Measurements from ENCODE around the gene MLXIP.

DNA sequence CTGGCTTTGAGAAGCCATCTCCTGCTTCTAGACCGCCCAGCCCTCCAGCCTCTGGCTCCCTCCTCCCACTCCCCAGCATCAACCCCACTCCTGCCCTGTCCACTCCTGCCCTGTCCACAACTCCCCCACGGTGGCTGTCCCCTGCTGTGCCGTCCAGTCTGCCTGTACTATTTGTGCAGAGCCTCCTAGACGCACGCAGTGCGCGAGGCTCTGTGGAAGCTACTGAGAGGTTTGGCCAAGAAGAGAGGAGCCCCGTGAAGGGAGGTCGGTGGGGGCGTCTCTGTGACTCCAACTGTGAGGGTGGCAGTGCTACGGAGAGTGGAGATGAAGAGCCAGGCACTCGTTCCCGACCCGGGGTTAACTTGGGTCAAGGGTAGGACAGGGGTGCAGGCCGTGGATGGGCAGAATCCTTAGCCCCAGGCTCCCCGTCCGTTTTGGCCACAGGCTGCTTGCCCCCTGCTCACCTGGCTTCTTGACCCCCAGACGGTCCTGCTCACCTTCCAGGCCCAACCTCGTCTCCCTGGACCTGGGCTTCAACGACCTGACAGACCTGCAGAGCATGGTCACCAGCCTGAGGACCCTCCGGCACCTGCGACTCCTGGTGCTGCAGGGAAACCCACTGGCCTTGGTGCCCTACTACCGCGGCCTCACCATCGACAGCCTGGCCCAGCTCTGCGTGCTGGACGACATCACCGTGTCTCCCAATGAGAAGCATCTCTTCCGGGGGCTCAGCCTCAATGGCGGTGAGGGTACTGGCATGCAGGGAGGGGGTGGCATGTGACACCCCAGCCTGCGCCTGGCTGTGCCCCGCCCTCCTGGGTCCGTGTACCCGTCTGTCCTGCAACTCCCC lies 111.3 kb downstream of the MLXIP start:
- TF ChIP-seq, protein P1, sequence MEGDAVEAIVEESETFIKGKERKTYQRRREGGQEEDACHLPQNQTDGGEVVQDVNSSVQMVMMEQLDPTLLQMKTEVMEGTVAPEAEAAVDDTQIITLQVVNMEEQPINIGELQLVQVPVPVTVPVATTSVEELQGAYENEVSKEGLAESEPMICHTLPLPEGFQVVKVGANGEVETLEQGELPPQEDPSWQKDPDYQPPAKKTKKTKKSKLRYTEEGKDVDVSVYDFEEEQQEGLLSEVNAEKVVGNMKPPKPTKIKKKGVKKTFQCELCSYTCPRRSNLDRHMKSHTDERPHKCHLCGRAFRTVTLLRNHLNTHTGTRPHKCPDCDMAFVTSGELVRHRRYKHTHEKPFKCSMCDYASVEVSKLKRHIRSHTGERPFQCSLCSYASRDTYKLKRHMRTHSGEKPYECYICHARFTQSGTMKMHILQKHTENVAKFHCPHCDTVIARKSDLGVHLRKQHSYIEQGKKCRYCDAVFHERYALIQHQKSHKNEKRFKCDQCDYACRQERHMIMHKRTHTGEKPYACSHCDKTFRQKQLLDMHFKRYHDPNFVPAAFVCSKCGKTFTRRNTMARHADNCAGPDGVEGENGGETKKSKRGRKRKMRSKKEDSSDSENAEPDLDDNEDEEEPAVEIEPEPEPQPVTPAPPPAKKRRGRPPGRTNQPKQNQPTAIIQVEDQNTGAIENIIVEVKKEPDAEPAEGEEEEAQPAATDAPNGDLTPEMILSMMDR (IDR thresholded peaks at IDR 0.05; ENCODE audit: poor library complexity, severe bottlenecking): no peak
- TF ChIP-seq, protein P2, sequence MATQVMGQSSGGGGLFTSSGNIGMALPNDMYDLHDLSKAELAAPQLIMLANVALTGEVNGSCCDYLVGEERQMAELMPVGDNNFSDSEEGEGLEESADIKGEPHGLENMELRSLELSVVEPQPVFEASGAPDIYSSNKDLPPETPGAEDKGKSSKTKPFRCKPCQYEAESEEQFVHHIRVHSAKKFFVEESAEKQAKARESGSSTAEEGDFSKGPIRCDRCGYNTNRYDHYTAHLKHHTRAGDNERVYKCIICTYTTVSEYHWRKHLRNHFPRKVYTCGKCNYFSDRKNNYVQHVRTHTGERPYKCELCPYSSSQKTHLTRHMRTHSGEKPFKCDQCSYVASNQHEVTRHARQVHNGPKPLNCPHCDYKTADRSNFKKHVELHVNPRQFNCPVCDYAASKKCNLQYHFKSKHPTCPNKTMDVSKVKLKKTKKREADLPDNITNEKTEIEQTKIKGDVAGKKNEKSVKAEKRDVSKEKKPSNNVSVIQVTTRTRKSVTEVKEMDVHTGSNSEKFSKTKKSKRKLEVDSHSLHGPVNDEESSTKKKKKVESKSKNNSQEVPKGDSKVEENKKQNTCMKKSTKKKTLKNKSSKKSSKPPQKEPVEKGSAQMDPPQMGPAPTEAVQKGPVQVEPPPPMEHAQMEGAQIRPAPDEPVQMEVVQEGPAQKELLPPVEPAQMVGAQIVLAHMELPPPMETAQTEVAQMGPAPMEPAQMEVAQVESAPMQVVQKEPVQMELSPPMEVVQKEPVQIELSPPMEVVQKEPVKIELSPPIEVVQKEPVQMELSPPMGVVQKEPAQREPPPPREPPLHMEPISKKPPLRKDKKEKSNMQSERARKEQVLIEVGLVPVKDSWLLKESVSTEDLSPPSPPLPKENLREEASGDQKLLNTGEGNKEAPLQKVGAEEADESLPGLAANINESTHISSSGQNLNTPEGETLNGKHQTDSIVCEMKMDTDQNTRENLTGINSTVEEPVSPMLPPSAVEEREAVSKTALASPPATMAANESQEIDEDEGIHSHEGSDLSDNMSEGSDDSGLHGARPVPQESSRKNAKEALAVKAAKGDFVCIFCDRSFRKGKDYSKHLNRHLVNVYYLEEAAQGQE (IDR thresholded peaks at IDR 0.05; ENCODE audit: borderline replicate concordance): no peak
- no peak for TF ChIP-seq EZH2 (IDR thresholded peaks at IDR 0.05; ENCODE audit: borderline replicate concordance, insufficient read depth, low read length, poor library complexity, severe bottlenecking)
- no peak for TF ChIP-seq SMC3 (conservative IDR thresholded peaks at IDR 0.05; ENCODE audit: poor library complexity)
- no peak for TF ChIP-seq POLR2AphosphoS5 (IDR thresholded peaks at IDR 0.05)
- TF ChIP-seq MXI1 (conservative IDR thresholded peaks at IDR 0.05; ENCODE audit: poor library complexity, severe bottlenecking): no peak

All from neural cell (in vitro differentiated cells).